Activated CD4-positive, alpha-beta memory T cell treated with anti-CD3 and anti-CD28 coated beads for 36 hours (primary cell): Measurements from ENCODE around the gene ENDOV. TPM values are rescaled to one million over a fixed set of nuclear protein-coding genes. Genes with fewer than 3 reads are reported as not detected.

ENCODE experiments used
- CTCF ChIA-PET: fragments of 350-600 bp; sonication (Branson Sonifier 250); formaldehyde crosslinking; loops from one replicate; lab custom pipeline; 2021; ENCODE audit warnings: antibody characterized with exemption, inconsistent platforms; lab: Charles Lee
- POLR2A ChIA-PET: fragments of 350-600 bp; sonication (Branson Sonifier 250); formaldehyde crosslinking; loops from one replicate; lab custom pipeline; 2021; ENCODE audit warnings: antibody characterized with exemption; lab: Charles Lee
- DNase-seq: peaks from one replicate; pipeline ENCODE4 v3.0.0-alpha.2; 2020
- H3K27ac Mint-ChIP-seq: one replicate; pipeline ENCODE4 v1.8.0; 2021; ENCODE audit warnings: mixed read lengths
- H3K27me3 Mint-ChIP-seq: one replicate; pipeline ENCODE4 v1.8.0; 2021; ENCODE audit warnings: mixed read lengths
- H3K36me3 Mint-ChIP-seq: one replicate; pipeline ENCODE4 v1.8.0; 2021; ENCODE audit warnings: mixed read lengths
- H3K4me1 Mint-ChIP-seq: one replicate; pipeline ENCODE4 v1.8.0; 2021; ENCODE audit warnings: low read depth, mixed read lengths
- H3K4me3 Mint-ChIP-seq: one replicate; pipeline ENCODE4 v1.8.0; 2021; ENCODE audit warnings: mild to moderate bottlenecking, mixed read lengths
- H3K9me3 Mint-ChIP-seq: one replicate; pipeline ENCODE4 v1.8.0; 2021; ENCODE audit warnings: mixed read lengths
- intact Hi-C: fragments of 100-400 bp; cut with micrococcal nuclease; formaldehyde crosslinking; loops from one replicate; pipeline ENCODE4 v1.15.1; 2023
- total RNA-seq, 2 experiments: library from RNA; stranded (reverse); gene quantifications; one replicate each; pipeline ENCODE4 v1.2.3, GENCODE V29; 2021

ENDOV gene
- total RNA-seq, 2 experiments from 2014 or later = 16.1 to 16.3 TPM

- H3K4me3 Mint-ChIP-seq = no peak overlapping the region
- H3K4me1 Mint-ChIP-seq = peaks cover 11% of the 10 kb centered on the region
- ChIA-PET POLR2A (interaction anchor here (1.4 kb wide), 1 partner anchor 23 kb away, joined by 4 read pairs; no protein-coding TSS in a partner anchor), CTCF (interaction anchor here (0.7 to 2.2 kb wide), 3 partner anchors 98 to 492 kb away, joined by 3 to 9 read pairs (median 3); no protein-coding TSS in a partner anchor)
- H3K36me3 Mint-ChIP-seq = no peaks in the 10 kb centered on the region
- peak; percentile 58 for DNase-seq
- intact Hi-C loops = loop anchor here (5.0 kb wide), 1 partner anchor 99 kb away; no protein-coding TSS in a partner anchor
- H3K27me3 Mint-ChIP-seq = peaks cover 61% of the 10 kb centered on the region
- H3K9me3 Mint-ChIP-seq = no peaks in the 10 kb centered on the region
- H3K27ac Mint-ChIP-seq = no peak overlapping the region
Measured at GRCh38 chr17:80477647-80478478, 62.9 kb downstream of the ENDOV start.

GRCh38 chr17:80478487-80479245 is 63.7 kb downstream of the ENDOV start:
- no peak overlapping the region for H3K4me3 Mint-ChIP-seq
- DNase-seq = no peak
- POLR2A ChIA-PET = no interaction called here
- H3K27ac Mint-ChIP-seq = no peak overlapping the region
- no peaks in the 10 kb centered on the region for H3K9me3 Mint-ChIP-seq
- CTCF ChIA-PET = interaction anchor here (0.8 kb wide), 1 partner anchor 492 kb away, joined by 3 read pairs; no protein-coding TSS in a partner anchor
- peaks cover 56% of the 10 kb centered on the region for H3K27me3 Mint-ChIP-seq
- intact Hi-C loops = loop anchor here (5.0 kb wide), 1 partner anchor 99 kb away; no protein-coding TSS in a partner anchor
- H3K4me1 Mint-ChIP-seq = peaks cover 11% of the 10 kb centered on the region
- H3K36me3 Mint-ChIP-seq = no peaks in the 10 kb centered on the region

GRCh38 chr17:80479246-80479566 is 64.2 kb downstream of the ENDOV start:
- no peaks in the 10 kb centered on the region for H3K9me3 Mint-ChIP-seq
- no peaks in the 10 kb centered on the region for H3K36me3 Mint-ChIP-seq
- no peak for DNase-seq
- no peak overlapping the region for H3K27ac Mint-ChIP-seq
- H3K4me3 Mint-ChIP-seq = no peak overlapping the region
- peaks cover 11% of the 10 kb centered on the region for H3K4me1 Mint-ChIP-seq
- CTCF ChIA-PET = no interaction called here
- intact Hi-C loops = loop anchor here (5.0 kb wide), 1 partner anchor 98 kb away; no protein-coding TSS in a partner anchor
- H3K27me3 Mint-ChIP-seq = peaks cover 52% of the 10 kb centered on the region
- POLR2A ChIA-PET = no interaction called here

- ChIA-PET CTCF (no interaction called here), POLR2A (no interaction called here)
- Mint-ChIP-seq H3K4me3 (no peak overlapping the region), H3K27ac (no peak overlapping the region), H3K9me3 (no peaks in the 10 kb centered on the region), H3K4me1 (peaks cover 4% of the 10 kb centered on the region), H3K36me3 (no peaks in the 10 kb centered on the region), H3K27me3 (peaks cover 44% of the 10 kb centered on the region)
- no peak for DNase-seq
- intact Hi-C loops = no loop called here
Measured at GRCh38 chr17:80480248-80480647, 65.3 kb downstream of the ENDOV start.

- Mint-ChIP-seq H3K4me1 (no peaks in the 10 kb centered on the region), H3K9me3 (no peaks in the 10 kb centered on the region), H3K4me3 (no peak overlapping the region), H3K36me3 (no peaks in the 10 kb centered on the region), H3K27ac (no peak overlapping the region), H3K27me3 (peaks cover 46% of the 10 kb centered on the region)
- intact Hi-C loops = no loop called here
- no peak for DNase-seq
- ChIA-PET POLR2A (no interaction called here), CTCF (no interaction called here)
Measured at GRCh38 chr17:80481284-80482057, 66.5 kb downstream of the ENDOV start.

- no peak for DNase-seq
Measured at GRCh38 chr17:80482058-80482318, 67.0 kb downstream of the ENDOV start.

GRCh38 chr17:80482555-80483308 is 67.8 kb downstream of the ENDOV start:
- Mint-ChIP-seq H3K4me1 (no peaks in the 10 kb centered on the region), H3K27me3 (peaks cover 49% of the 10 kb centered on the region), H3K36me3 (no peaks in the 10 kb centered on the region), H3K27ac (no peak overlapping the region), H3K4me3 (no peak overlapping the region), H3K9me3 (no peaks in the 10 kb centered on the region)
- intact Hi-C loops = no loop called here
- ChIA-PET CTCF (no interaction called here), POLR2A (no interaction called here)
- DNase-seq = no peak

More at GRCh38 chr17:80482058-80482318, 67.0 kb downstream of the ENDOV start:
- peaks cover 48% of the 10 kb centered on the region for H3K27me3 Mint-ChIP-seq
- H3K9me3 Mint-ChIP-seq = no peaks in the 10 kb centered on the region
- no peak overlapping the region for H3K27ac Mint-ChIP-seq
- CTCF ChIA-PET = no interaction called here
- H3K36me3 Mint-ChIP-seq = no peaks in the 10 kb centered on the region
- intact Hi-C loops = no loop called here
- POLR2A ChIA-PET = no interaction called here
- no peaks in the 10 kb centered on the region for H3K4me1 Mint-ChIP-seq
- H3K4me3 Mint-ChIP-seq = no peak overlapping the region

GRCh38 chr17:80485846-80486245 is 70.9 kb downstream of the ENDOV start:
- Mint-ChIP-seq H3K4me1 (no peaks in the 10 kb centered on the region), H3K27me3 (peaks cover 33% of the 10 kb centered on the region), H3K36me3 (no peaks in the 10 kb centered on the region), H3K9me3 (no peaks in the 10 kb centered on the region), H3K27ac (no peak overlapping the region), H3K4me3 (no peak overlapping the region)
- intact Hi-C loops = no loop called here
- POLR2A ChIA-PET = no interaction called here
- no peak for DNase-seq
- CTCF ChIA-PET = interaction anchor here (1.0 kb wide), 1 partner anchor 61 kb away, joined by 3 read pairs; no protein-coding TSS in a partner anchor

GRCh38 chr17:80486692-80487091 is 71.7 kb downstream of the ENDOV start:
- ChIA-PET POLR2A (no interaction called here), CTCF (no interaction called here)
- Mint-ChIP-seq H3K27ac (no peak overlapping the region), H3K4me3 (no peak overlapping the region), H3K27me3 (peaks cover 25% of the 10 kb centered on the region), H3K36me3 (no peaks in the 10 kb centered on the region), H3K4me1 (no peaks in the 10 kb centered on the region), H3K9me3 (no peaks in the 10 kb centered on the region)
- intact Hi-C loops = no loop called here
- no peak for DNase-seq

GRCh38 chr17:80487511-80487910 is 72.5 kb downstream of the ENDOV start:
- intact Hi-C loops = no loop called here
- H3K27me3 Mint-ChIP-seq = peaks cover 19% of the 10 kb centered on the region
- no peaks in the 10 kb centered on the region for H3K36me3 Mint-ChIP-seq
- ChIA-PET CTCF (no interaction called here), POLR2A (no interaction called here)
- no peak overlapping the region for H3K4me3 Mint-ChIP-seq
- H3K9me3 Mint-ChIP-seq = no peaks in the 10 kb centered on the region
- no peak for DNase-seq
- no peaks in the 10 kb centered on the region for H3K4me1 Mint-ChIP-seq
- no peak overlapping the region for H3K27ac Mint-ChIP-seq
